Measurements from ENCODE around the gene SCFD2. TPM values are rescaled to one million over a fixed set of nuclear protein-coding genes. Genes with fewer than 3 reads are reported as not detected.

Gene SCFD2
- total and polyA plus RNA-seq, 2 of the 8 experiments (the other 6 are each of a cell fraction or from before 2014, with no cell fraction given): 6.2 to 10.2 TPM

- H3K9ac ChIP-seq (replicated peaks in 1 of 4; ENCODE audit: extremely low read depth in 1 of 4, low read depth in 3 of 4, low read length in 3 of 4): peak within 1 kb of the TSS; percentile 76 to 93 (median 90)
- H3K9me3 ChIP-seq (ENCODE audit: insufficient read depth in 2 of 2, low read depth in 1 of 2, low read length in 1 of 2): no peaks in the 10 kb centered on the region
- H3K4me1 ChIP-seq (replicated peaks in 1 of 4; ENCODE audit: control insufficient read depth in 3 of 4, insufficient read depth in 4 of 4, low read length in 3 of 4): no peaks in the 10 kb centered on the region; a peak in 2 of 7 replicates
- no peak within 1 kb of the TSS for H3K14ac ChIP-seq (ENCODE audit: insufficient read length)
- H2BK5ac ChIP-seq (ENCODE audit: low read depth, low read length): peak within 1 kb of the TSS; percentile 92
- H3K79me1 ChIP-seq (ENCODE audit: low read depth, low read length): 0 out of 2 replicates have a peak, but pooled peaks cover 2% of the 10 kb centered on the region
- peak within 1 kb of the TSS; percentile 7 for H2AFZ ChIP-seq (ENCODE audit: low read length)
- WGBS, 2 experiments (ENCODE audit: extremely low coverage in 1 of 2, insufficient coverage in 1 of 2, insufficient read length in 1 of 2, insufficient replicate concordance in 2 of 2, low coverage in 1 of 2, low lambda C conversion rate in 2 of 2, missing lambda C conversion rate in 1 of 2): 1% methylated on average over 68 of the region's 85 CpGs; no CpG with 5 or more reads in 1 of the 2 experiments
- peak within 1 kb of the TSS; percentile 65 to 80 for H3K4me2 ChIP-seq (ENCODE audit: insufficient read depth in 1 of 2, low read depth in 2 of 2, low read length in 2 of 2)
- H3K18ac ChIP-seq (ENCODE audit: extremely low read depth, low read length): peak within 1 kb of the TSS; percentile 86
- no peak within 1 kb of the TSS for H2AK5ac ChIP-seq (ENCODE audit: low read depth, low read length)
- H3K27me3 ChIP-seq (replicated peaks in 1 of 4; ENCODE audit: control insufficient read depth in 3 of 4, extremely low read depth in 1 of 4, insufficient read depth in 3 of 4, low read length in 3 of 4): no peaks in the 10 kb centered on the region
- H4K8ac ChIP-seq (ENCODE audit: extremely low read depth, insufficient read depth, low read length): peak within 1 kb of the TSS; percentile 97
- H3K27ac ChIP-seq (ENCODE audit: low read depth, low read length): peak within 1 kb of the TSS; percentile 93
- H2BK15ac ChIP-seq (ENCODE audit: low read length): no peak within 1 kb of the TSS; the same call in 1 of the 2 replicates
- POLR2A ChIA-PET (ENCODE audit: partially characterized antibody): interaction anchor here (0.5 to 1.9 kb wide), 6 partner anchors 10 to 197 kb away, joined by 3 to 5 read pairs (median 3); no protein-coding TSS in a partner anchor
- peaks cover 18 to 50% of the 10 kb centered on the region in 2 experiments for H3K79me2 ChIP-seq (ENCODE audit: control insufficient read depth in 1 of 2, insufficient read depth in 2 of 2, low read length in 2 of 2)
- H2BK12ac ChIP-seq (ENCODE audit: low read depth, low read length): no peak within 1 kb of the TSS
- peaks cover 2% of the 10 kb centered on the region; the same call in 1 of the 2 replicates for H3K23me2 ChIP-seq (ENCODE audit: low read depth, low read length)
- peak within 1 kb of the TSS; percentile 65 for H3K56ac ChIP-seq (replicated peaks; ENCODE audit: insufficient read length, low read depth, low read length)
- CTCF ChIA-PET (ENCODE audit: partially characterized antibody): interaction anchor here (0.6 kb wide), 1 partner anchor 314 kb away, joined by 3 read pairs; no protein-coding TSS in a partner anchor
- H2BK20ac ChIP-seq (ENCODE audit: low read length): no peak within 1 kb of the TSS
- peak within 1 kb of the TSS; percentile 15 for H4K91ac ChIP-seq (replicated peaks; ENCODE audit: insufficient read length, low read length)
- peak within 1 kb of the TSS; percentile 24 for H4K5ac ChIP-seq (ENCODE audit: insufficient read length, low read depth, low read length)
- no peak within 1 kb of the TSS for H3K4ac ChIP-seq (replicated peaks; ENCODE audit: insufficient read length, low read depth, low read length)
- no peak within 1 kb of the TSS for H2BK120ac ChIP-seq (replicated peaks; ENCODE audit: low read depth, low read length)
- no peak for FAIRE-seq
- peaks cover 0 to 6% of the 10 kb centered on the region in 2 experiments for H4K20me1 ChIP-seq (replicated peaks in 1 of 2; ENCODE audit: control insufficient read depth in 1 of 2, insufficient read depth in 2 of 2, low read length in 2 of 2)
- no peak within 1 kb of the TSS for H3K23ac ChIP-seq (ENCODE audit: insufficient read length)
- DNase-seq (ENCODE audit: low read depth in 1 of 2, low spot score in 2 of 2): peak; percentile 61 to 98
- H3K4me3 ChIP-seq (ENCODE audit: extremely low read depth in 1 of 4, insufficient read depth in 2 of 4, low read depth in 3 of 4, low read length in 4 of 4): peak within 1 kb of the TSS; percentile 93 to 99 (median 95)
- H3K36me3 ChIP-seq (ENCODE audit: control insufficient read depth in 2 of 4, insufficient read depth in 4 of 4, low read length in 3 of 4): peaks cover 0 to 15% (median 6%) of the 10 kb centered on the region in 4 experiments; a peak in 2 of 8 replicates
- TF ChIP-seq BCL11A (IDR thresholded peaks at IDR 0.05; ENCODE audit: low read depth in 2 of 2, low read length in 2 of 2): no peak
- TF ChIP-seq KDM1A (IDR thresholded peaks at IDR 0.05; ENCODE audit: borderline replicate concordance, low read length): no peak
- TF ChIP-seq GABPA (IDR thresholded peaks at IDR 0.05; ENCODE audit: borderline replicate concordance, insufficient read depth, low read length): no peak
- TF ChIP-seq HDAC6 (IDR thresholded peaks at IDR 0.05; ENCODE audit: low read depth, low read length): no peak
- TF ChIP-seq BACH1 (IDR thresholded peaks at IDR 0.05; ENCODE audit: low read length): no peak
- TF ChIP-seq JUND (IDR thresholded peaks at IDR 0.05; ENCODE audit: low read length): no peak
- TF ChIP-seq MAX (IDR thresholded peaks at IDR 0.05): no peak; the same call in none of the 2 replicates
- TF ChIP-seq POU5F1 (IDR thresholded peaks at IDR 0.05; ENCODE audit: low read depth, low read length): no peak
- peak in 1 of 2 experiments; percentile 35; a peak in 1 of 4 replicates for TF ChIP-seq SIN3A (conservative IDR thresholded peaks at IDR 0.05 in 1 of 2, IDR thresholded peaks at IDR 0.05 in 1 of 2; ENCODE audit: low read depth in 1 of 2, low read length in 2 of 2)
- peak; percentile 91 for TF ChIP-seq PHF8 (conservative IDR thresholded peaks at IDR 0.05; ENCODE audit: low read depth, low read length)
- no peak for TF ChIP-seq RFX5 (IDR thresholded peaks at IDR 0.05; ENCODE audit: borderline replicate concordance, low read depth, low read length)
Observed at GRCh38 chr4:53377319-53378170, 11.7 kb upstream of the SCFD2 start, which contains the start of gene FIP1L1. FIP1L1 (plus strand) TSS chr4:53377641; CDS start chr4:53377839, 198 bp downstream.

Data from H1 (cell line).